Keratinocyte (primary cell): ENCODE data around the gene PARD3. TPM values are rescaled to one million over a fixed set of nuclear protein-coding genes. Genes with fewer than 3 reads are reported as not detected.

Experiments
- DNase-seq: peaks from one replicate; pipeline ENCODE4 v3.0.0-alpha.2; 2011; ENCODE audit warnings: low read depth, missing footprints, low spot score
- FAIRE-seq: peaks from 2 replicates; lab custom pipeline; 2011; peaks lifted over from hg19 to GRCh38; lab: Jason Lieb, UNC
- H2AFZ ChIP-seq: 2 replicates; pipeline ENCODE4 v1.6.0; 2012; ENCODE audit warnings: low read length, control low read depth, inconsistent platforms; ENCODE audit not compliant: control insufficient read depth
- H3K27ac ChIP-seq: 2 replicates; pipeline ENCODE4 v1.5.1; 2011; ENCODE audit warnings: low read length; ENCODE audit not compliant: control insufficient read depth, insufficient read depth
- H3K27me3 ChIP-seq: 3 replicates; pipeline ENCODE4 v1.6.0; 2011; ENCODE audit warnings: low read length; ENCODE audit not compliant: control insufficient read depth, insufficient read depth; ENCODE audit errors: extremely low read depth
- H3K36me3 ChIP-seq, 2 experiments: 2 replicates in 1 of 2; 3 replicates in 1 of 2; pipeline ENCODE4 v1.5.1; 2011; ENCODE audit warnings: low read length in 2 of 2, mild to moderate bottlenecking in 1 of 2; ENCODE audit not compliant: control insufficient read depth in 2 of 2, insufficient read depth in 2 of 2; ENCODE audit errors: extremely low read depth in 1 of 2
- H3K4me1 ChIP-seq: 3 replicates; pipeline ENCODE4 v1.5.1; 2011; ENCODE audit warnings: low read length; ENCODE audit not compliant: control insufficient read depth, insufficient read depth; ENCODE audit errors: extremely low read depth
- H3K4me2 ChIP-seq: 3 replicates; pipeline ENCODE4 v1.6.0; 2011; ENCODE audit warnings: low read depth, low read length; ENCODE audit not compliant: control insufficient read depth, insufficient read depth; ENCODE audit errors: extremely low read depth
- H3K4me3 ChIP-seq, 3 experiments: fragments of 200-600 bp in 1 of 3; sonication (generic) in 1 of 3; 2 replicates in 2 of 3; 3 replicates in 1 of 3; pipeline ENCODE4 v1.5.1; 2011 to 2016; ENCODE audit warnings: low read length in 3 of 3, mild to moderate bottlenecking in 3 of 3, control low read depth in 2 of 3, inconsistent platforms in 1 of 3, low read depth in 1 of 3, mixed read lengths in 1 of 3, mixed run types in 1 of 3, moderate library complexity in 1 of 3; ENCODE audit not compliant: control insufficient read depth in 2 of 3, insufficient read depth in 2 of 3; ENCODE audit errors: extremely low read depth in 1 of 3
- H3K79me2 ChIP-seq: 2 replicates; pipeline ENCODE4 v1.6.0; 2012; ENCODE audit warnings: low read length; ENCODE audit not compliant: control insufficient read depth, insufficient read depth
- H3K9ac ChIP-seq: 3 replicates; pipeline ENCODE4 v1.6.0; 2011; ENCODE audit warnings: low read length; ENCODE audit not compliant: control insufficient read depth, insufficient read depth; ENCODE audit errors: extremely low read depth
- H3K9me1 ChIP-seq: 3 replicates; pipeline ENCODE4 v1.6.0; 2011; ENCODE audit warnings: low read length; ENCODE audit not compliant: control insufficient read depth, insufficient read depth; ENCODE audit errors: extremely low read depth
- H3K9me3 ChIP-seq: 2 replicates; pipeline ENCODE4 v1.5.1; 2012; ENCODE audit warnings: low read depth, low read length; ENCODE audit not compliant: control insufficient read depth
- H4K20me1 ChIP-seq: 3 replicates; pipeline ENCODE4 v1.6.0; 2011; ENCODE audit warnings: low read length; ENCODE audit not compliant: control insufficient read depth, insufficient read depth; ENCODE audit errors: extremely low read depth
- CTCF ChIP-seq, 3 experiments: IDR thresholded peaks in 1 of 3; conservative IDR thresholded peaks in 1 of 3; optimal IDR thresholded peaks in 1 of 3; 2 replicates in 2 of 3; 3 replicates in 1 of 3; pipeline versions ENCODE3 to v1.5.1; 2011; ENCODE audit warnings: low read length in 3 of 3, mild to moderate bottlenecking in 3 of 3, moderate library complexity in 2 of 3, control low read depth in 1 of 3, inconsistent platforms in 1 of 3; ENCODE audit not compliant: insufficient read depth in 2 of 3; ENCODE audit errors: extremely low read depth in 1 of 3
- EZH2 ChIP-seq: IDR thresholded peaks from one replicate; pipeline ENCODE4 v1.6.1; 2012; ENCODE audit warnings: inconsistent platforms, mild to moderate bottlenecking, low read length, moderate library complexity
- dilution Hi-C: fragments of 300-500 bp; cut with MboI; formaldehyde crosslinking; loops from one replicate; pipeline ENCODE4 v1.7.0; 2020; ENCODE audit warnings: low sequenced_read_pairs; ENCODE audit not compliant: extremely low pct_ligation_motif_present
- polyA plus RNA-seq, 5 experiments: library from polyadenylated mRNA; depleted of rRNA in 3 of 5; stranded (reverse) in 3 of 5; stranded (forward) in 1 of 5; unstranded in 1 of 5; fragments of >200 nt; gene quantifications; 1 replicate in 1 of 5; 2 replicates in 3 of 5; 3 replicates in 1 of 5; pipeline versions ENCODE4 v1.2.1 to v1.2.3, GENCODE V29; 2011 to 2012; ENCODE audit warnings: missing spikeins in 2 of 5, low read depth in 1 of 5, low replicate concordance in 1 of 5

The PARD3 gene
- polyA plus RNA-seq, 1 donor (not counting 4 experiments of a cell fraction or from before 2014, with no cell fraction given), result 46.4 TPM

DNA sequence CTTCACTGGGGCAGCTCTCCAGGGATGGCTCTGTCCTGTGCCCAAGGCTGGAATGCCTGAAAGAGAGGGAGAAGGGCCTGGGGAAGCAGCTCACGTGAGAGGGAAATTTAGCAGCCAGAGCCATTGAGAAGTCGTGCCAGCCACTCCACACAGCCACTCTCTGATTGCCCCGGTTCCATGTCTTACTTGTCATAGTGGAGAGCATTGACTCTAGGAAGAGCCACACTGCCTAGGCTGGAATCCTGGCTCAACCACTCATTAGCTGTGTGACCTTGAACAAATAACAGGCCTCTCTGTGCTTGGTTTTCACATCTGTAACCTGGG lies 728.0 kb downstream of the PARD3 start:
- Histone ChIP-seq H3K4me3 (no peak overlapping the region), H3K9me3 (peaks cover 2% of the 10 kb centered on the region), H3K36me3 (no peaks in the 10 kb centered on the region), H2AFZ (no peak overlapping the region), H3K9me1 (no peaks in the 10 kb centered on the region), H3K79me2 (no peaks in the 10 kb centered on the region), H3K4me1 (no peaks in the 10 kb centered on the region), H3K27ac (no peak overlapping the region), H3K27me3 (peaks cover 7% of the 10 kb centered on the region), H3K9ac (no peak overlapping the region), H4K20me1 (no peaks in the 10 kb centered on the region), H3K4me2 (no peak overlapping the region)
- no peak for TF ChIP-seq CTCF (optimal IDR thresholded peaks at IDR 0.05 in 1 of 3, IDR thresholded peaks at IDR 0.05 in 1 of 3, conservative IDR thresholded peaks at IDR 0.05 in 1 of 3; ENCODE audit: extremely low read depth in 1 of 3, insufficient read depth in 2 of 3, low read length in 3 of 3)
- TF ChIP-seq EZH2, result no peak
- FAIRE-seq (no peak), DNase-seq (no peak)
- dilution Hi-C loops, result no loop called here

DNA sequence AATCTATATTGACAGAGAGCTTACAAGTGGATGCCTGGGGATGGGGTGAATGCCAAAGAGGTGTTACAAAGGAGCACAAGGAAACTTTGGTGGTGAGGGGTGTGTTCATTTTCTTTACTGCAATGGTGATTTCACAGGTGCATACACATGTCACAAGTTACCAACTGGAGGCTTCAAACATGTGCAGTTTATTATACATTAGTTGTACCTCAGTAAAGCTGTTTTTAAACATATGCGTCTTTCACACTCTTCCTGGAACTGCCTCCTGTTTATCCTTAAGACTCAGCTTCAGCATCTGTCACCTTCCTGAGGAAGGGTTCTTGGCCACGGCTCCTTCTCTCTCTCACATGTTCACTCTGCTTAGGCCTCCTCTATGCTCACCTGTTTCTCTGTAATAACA lies 731.5 kb downstream of the PARD3 start:
- no peak overlapping the region for H3K4me3 ChIP-seq
- no peaks in the 10 kb centered on the region for H4K20me1 ChIP-seq
- H3K4me1 ChIP-seq, result no peaks in the 10 kb centered on the region
- H3K36me3 ChIP-seq, result no peaks in the 10 kb centered on the region
- TF ChIP-seq EZH2, result no peak
- TF ChIP-seq CTCF (optimal IDR thresholded peaks at IDR 0.05 in 1 of 3, IDR thresholded peaks at IDR 0.05 in 1 of 3, conservative IDR thresholded peaks at IDR 0.05 in 1 of 3; ENCODE audit: extremely low read depth in 1 of 3, insufficient read depth in 2 of 3, low read length in 3 of 3), result no peak
- no peak overlapping the region for H2AFZ ChIP-seq
- H3K27ac ChIP-seq, result no peak overlapping the region
- FAIRE-seq (no peak), DNase-seq (no peak)
- H3K27me3 ChIP-seq, result peaks cover 7% of the 10 kb centered on the region
- H3K4me2 ChIP-seq, result no peak overlapping the region
- no peak overlapping the region for H3K9ac ChIP-seq
- dilution Hi-C loops, result no loop called here
- no peaks in the 10 kb centered on the region for H3K79me2 ChIP-seq
- no peaks in the 10 kb centered on the region for H3K9me1 ChIP-seq
- H3K9me3 ChIP-seq, result peaks cover 2% of the 10 kb centered on the region
